Measurements from ENCODE around the gene CHIT1. TPM values are rescaled to one million over a fixed set of nuclear protein-coding genes. Genes with fewer than 3 reads are reported as not detected.

CHIT1 gene
- total RNA-seq, 1 donor from 2014 or later = 5.0 TPM

DNA sequence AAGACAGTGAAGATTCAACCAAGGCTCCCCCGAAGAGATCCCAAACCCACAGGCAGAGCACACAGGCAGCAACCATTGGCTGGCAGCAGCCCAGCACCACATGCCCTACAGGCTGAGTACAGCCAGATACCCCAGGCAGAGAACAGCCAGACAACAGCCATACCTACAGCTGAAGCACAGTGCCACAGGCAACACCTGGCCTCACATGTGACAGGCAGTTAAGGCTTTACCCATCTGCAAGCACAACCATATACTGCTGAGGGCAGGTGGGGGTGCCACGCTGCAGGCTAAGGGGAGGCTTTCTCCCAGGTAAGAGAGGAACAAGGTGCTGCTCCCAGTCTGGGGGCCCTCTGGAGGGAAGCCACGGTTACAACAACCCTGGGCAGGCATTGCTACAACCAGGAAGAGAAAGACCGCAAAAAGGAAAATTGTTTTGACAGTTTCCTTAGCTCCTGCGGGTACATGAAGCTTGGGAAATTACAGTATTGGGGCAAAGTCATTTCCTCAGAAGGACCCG, 12.3 kb downstream of the CHIT1 start:
- no peak for DNase-seq (ENCODE audit: low read depth)

DNA sequence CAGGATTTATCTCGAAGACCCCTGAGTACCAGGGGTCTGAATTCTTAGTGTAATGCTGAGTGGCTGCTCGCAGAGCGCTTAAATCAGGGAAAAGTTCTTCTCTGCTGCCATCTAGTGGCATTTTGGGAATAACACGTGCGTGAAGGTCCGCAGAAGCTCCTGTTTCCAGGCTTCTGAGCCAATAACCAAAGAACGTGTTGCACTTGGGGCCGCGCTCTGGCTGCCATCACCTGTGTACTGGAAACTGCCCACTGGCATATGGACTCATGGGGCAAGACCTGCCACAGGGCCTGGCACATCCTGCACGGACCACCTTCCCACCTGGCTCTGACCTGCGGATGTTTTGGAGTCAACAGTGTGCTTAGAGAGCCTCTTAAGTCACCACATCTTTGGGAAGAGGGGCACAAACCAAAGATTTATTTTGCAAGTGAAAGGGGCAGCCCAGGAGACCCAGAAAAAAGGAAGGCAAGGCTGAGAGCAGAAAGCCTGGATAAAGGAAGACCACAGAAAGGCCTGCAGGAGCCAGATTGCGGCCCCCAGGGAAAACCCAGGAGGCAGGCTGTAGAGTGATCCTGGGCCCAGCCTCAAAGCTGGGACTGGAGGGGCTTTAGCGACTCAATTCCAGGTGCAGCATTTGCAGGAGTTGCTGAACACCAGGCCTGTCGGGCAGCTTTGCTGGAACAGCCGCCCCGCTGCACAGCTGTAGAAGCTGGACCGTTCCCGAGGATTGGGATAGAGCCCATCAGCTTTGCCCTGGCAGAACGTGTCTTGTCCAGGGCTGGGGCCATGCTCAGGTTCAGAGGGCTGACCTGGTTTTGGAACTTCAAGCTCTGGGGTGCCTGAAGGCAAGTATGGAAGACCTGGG, 13.0 kb downstream of the CHIT1 start:
- peak; percentile 84 for DNase-seq (ENCODE audit: low read depth)

DNA sequence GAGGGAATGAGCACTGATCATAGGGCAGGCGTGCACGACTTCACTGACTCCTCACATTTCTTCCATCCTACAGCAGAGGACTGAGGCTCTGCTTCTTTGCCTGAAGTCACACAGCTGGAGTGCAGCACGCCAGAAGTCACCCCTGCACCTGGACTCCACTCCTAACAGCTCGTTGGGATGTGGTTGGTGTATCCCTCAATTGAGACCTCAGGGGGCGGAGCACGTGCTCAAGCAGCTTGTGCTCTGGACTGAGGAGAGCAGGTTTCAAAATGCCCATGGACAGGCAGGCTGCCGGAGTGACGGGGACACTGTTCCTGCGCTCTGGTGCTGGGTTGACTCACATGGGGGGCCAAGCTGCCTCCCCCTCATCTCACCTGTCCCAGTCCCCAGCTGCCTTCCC, 13.9 kb downstream of the CHIT1 start:
- DNase-seq (ENCODE audit: low read depth) = peak; percentile 75

DNA sequence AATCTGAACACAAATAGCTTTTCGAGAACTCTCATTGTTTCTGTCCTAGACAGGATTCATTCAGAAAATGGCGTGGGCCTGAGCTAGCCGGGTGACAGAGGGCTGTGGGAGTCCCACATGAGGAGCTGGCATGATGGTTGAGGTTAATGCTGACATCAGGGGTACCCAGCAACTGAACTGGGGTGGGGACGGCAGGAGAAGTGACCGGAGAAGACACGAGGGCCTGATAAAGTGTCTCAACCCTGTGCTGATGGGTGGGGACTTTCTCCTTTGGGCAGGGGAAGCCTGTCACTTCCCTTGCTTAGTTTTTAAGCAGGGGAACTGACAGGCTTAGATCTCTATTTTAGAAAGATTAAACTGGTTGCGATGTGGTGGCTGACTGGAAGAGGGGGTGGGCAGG, 14.6 kb downstream of the CHIT1 start:
- no peak for DNase-seq (ENCODE audit: low read depth)

DNA sequence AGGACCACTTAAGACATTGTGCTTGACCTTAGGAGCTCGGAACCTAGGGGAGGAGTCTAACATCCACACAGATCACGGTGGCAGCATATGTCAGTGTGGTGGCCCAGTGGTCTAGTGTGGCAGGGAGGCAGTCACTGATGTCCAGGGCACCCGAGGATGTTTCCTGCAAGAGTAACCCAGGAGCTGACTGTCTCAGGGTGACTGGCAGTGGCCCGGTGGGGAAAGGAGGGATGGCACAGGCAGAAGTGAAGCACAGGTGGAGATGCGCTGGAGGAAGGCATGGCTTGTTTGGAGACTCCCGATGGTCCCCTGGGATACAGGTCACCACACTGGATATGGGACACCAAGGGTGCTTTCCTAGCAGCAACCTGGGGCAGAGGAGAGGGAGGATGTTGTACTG, 16.3 kb downstream of the CHIT1 start:
- no peak for DNase-seq (ENCODE audit: low read depth)

DNA sequence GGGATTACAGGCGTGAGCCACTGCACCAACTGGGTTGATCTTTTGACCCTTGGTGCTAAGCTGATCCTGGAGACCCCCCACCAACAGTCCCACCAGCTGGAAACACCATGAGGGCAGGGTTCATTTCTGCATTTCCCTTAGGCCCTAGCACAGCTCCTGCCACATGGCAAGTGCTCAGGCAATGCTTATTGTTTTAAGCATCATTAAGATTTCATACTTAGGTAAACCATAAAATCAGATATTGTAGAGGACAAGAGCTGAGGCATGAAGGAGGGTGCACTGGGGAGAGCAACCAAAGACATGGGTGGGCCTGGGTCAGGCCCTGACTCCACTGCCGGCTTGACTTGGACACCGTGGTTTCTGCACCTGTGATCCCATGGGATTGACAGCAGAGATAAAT, 17.7 kb downstream of the CHIT1 start:
- peak; percentile 65 for DNase-seq (ENCODE audit: low read depth)

DNA sequence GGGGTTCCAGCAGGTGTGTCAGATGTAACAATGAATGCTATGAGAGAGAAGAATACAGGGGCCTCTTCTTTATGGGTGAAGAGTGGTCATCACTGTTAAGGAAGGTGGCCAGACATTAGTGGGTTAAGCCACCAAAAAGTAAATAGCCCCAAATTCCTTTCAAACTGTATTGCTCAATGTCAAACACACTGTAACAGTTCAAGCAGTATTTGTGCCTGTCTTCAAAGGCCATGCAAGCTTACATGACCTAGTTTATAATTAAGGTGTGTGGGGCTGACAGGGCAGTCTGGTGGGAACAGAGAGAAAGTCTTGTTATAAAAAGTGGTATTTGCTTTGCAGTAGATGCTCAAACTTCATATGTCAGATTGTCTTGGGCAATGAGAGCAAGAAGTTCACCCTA, 18.5 kb downstream of the CHIT1 start:
- no peak for DNase-seq (ENCODE audit: low read depth)

DNA sequence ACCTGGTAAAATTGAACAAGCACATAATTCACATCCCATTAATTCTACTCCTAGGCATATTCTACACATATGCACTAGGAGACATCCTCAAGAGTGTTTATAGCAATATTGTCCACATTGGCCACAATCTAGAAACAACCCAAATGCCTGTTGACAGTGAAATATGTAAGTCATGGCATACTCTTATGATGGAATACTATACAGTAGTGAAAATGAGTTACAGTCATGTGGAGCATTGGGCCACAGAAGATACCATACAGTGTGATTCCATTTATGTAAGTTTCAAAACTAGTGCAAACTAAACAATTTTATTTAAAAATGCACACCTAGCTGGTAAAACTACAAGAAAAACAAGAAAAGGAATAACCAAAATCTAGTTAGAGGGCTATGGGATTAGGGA, 19.1 kb downstream of the CHIT1 start:
- DNase-seq (ENCODE audit: low read depth) = no peak

DNA sequence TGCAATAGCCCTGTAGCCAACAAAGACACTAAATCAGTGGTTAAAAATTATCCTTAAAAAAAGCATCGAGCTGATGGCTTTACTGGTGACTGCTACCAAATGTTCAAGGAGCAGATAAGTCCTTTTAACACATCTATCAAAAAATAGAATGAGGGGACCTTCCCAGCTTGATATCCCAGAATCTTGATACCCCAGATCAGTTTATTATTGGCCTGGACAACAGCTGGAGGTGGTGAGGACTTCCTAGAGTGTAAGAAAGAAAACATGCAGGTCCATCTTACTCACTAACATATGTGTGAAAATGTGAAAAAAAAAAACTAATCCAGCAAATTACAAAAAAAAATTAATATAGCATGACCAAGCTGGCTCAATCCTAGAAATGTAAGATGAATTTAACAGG, 21.3 kb downstream of the CHIT1 start:
- DNase-seq (ENCODE audit: low read depth) = peak; percentile 55

DNA sequence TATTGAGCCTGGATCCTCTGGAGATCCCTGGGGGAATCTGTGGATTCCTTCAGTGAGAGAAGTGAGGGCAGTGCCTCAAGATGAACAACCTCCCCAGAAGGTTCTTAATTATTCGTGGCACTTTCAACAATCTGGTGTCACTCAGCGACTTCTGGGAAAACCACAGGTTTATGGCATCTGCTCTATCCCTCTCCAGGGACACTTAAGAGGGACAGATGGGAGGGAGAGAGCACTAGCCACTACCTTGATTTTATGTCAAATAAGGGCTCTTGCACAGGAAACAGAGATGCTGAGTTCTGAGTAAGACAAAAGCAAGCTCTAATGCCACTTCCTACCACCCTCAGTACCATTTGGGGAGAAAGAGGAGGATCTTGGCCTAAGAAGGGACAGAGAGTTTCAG, 21.7 kb downstream of the CHIT1 start:
- peak; percentile 84 for DNase-seq (ENCODE audit: low read depth)

DNA sequence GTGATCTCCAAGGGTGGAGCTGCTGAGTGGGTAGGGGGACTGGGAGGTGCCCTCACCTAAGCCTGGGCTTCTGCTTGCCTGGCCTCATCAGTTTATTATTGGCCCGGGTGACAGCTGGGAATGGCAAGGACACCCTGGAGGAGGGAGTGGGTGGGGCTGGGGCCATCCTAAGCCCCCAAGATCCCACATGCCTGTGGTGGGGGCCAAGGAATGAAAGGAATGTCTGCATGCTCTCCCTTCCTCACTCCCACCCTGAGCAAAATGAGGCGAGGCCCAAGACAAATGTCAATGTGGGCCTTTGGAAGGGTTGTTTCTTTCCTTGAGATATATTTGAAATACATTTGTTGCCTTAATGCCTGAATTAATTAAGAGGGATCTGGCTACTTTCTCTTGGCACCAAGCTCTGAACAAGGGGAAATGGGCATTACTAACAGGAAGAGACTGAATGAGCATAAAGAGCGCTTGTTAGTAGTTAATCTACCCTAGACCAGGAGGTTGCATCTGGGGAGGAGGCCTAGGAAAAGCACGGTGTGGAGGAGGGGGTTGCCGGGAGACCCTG, 23.3 kb downstream of the CHIT1 start:
- peak; percentile 98 for DNase-seq (ENCODE audit: low read depth)

DNA sequence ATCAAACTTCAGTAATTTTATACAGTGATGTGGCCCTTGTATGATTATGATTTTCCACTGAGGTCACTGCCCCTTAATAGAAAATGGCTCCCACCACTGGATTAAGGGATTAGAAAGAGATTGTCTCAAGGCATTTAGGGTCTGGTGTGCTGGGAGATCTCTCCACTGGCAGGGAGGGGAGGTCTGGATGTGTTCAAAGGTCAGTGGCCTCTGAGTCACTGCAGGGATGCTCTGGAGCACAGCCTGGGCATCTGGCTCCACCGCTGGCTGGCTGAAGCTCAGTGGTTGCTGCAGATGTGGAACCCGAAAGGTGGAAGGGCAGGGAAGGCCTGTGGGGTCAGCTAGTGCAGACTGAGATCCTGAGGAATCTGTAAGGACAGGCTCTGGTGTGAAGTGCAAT, 24.7 kb downstream of the CHIT1 start:
- peak; percentile 82 for DNase-seq (ENCODE audit: low read depth)

DNA sequence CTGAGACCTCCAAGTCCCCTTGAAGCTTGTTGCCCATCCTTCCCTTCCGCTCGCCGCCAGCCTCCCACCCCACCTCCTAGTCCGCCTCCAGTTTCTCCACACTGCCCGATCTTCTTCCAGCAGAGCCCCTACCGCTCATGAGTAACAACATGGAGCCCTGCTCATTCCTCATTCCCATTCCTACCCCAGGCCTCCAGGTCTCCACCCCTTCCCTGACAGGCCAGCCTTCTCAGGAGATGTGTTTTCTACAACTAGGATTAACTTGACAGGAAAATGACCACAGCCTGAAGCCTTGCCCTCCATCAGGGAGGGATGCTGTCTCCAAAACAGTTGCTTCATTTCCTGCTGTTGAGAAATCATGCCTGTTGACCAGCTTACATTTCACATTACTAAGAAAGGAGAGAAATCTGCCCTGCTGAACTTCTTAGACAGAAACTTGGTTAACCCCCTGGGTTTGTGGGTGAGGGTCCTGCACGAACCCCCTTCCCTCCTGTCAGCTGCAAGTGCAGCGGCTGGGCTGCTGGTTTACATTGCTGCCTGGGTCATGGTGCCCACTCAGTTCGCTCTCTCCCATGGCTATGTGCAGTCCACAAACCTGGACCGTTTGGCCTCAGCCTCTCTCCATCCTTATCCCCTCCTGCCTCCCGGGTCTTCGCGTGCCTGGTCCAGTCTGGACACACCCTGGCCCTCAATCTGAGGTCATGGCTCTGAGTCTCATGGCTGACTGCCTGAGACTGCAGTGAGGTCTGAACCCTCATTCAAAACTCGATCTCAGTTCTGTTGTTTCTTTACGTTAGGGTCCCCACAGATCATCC, 26.8 kb downstream of the CHIT1 start:
- peak; percentile 84 for DNase-seq (ENCODE audit: low read depth)

DNA sequence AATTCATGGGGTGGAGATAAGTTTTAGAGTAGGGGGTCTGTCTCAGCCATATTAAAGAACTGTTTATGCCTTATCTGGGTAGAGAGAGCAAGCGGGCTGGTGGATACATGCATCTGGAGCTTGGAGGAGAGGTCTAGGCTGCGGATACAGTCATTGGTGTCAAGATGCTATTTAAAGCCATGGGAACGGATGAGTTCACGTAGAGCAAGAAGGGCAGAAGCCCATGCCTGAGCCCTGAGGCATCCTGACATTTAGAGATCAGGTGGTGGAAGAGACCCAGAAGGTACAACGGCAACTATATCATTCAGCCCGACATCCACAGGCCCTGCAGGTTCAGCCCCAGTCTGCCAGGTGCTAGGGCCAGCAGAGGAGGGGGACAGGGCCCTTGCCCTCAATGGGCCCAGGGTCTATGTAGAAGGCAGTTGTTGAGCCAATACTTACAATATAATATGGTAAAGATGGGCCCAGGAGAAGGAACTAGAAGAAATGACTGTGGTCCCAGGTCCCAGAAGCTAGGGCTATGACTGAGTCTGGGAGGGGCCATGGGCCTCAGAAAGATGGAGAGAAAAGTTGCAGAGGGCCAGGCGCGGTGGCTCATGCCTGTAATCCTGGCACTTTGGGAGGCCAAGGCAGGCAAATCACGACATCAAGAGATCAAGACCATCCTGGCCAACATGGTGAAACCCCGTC, 27.8 kb downstream of the CHIT1 start:
- peak; percentile 54 for DNase-seq (ENCODE audit: low read depth)

DNA sequence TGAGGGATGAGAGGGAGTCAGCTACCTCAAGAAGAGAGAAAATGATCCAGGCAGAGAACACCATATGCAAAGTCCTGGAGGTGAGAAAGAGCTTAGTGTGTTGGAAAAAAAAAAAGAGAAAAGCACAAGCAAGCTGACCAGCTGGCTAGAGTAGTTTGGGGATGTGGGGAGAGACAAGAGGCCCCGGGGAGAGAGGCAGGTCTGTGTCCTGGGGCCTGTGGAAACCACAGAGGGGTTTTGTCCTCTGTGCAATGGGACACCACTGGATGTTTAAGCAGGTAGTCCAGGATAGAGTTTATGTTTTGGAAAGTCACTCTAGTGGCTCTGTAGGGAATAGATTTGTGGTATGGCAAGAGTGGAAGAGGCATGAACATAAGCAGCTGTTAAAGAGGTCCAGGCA, 28.6 kb downstream of the CHIT1 start:
- DNase-seq (ENCODE audit: low read depth) = peak; percentile 45

DNA sequence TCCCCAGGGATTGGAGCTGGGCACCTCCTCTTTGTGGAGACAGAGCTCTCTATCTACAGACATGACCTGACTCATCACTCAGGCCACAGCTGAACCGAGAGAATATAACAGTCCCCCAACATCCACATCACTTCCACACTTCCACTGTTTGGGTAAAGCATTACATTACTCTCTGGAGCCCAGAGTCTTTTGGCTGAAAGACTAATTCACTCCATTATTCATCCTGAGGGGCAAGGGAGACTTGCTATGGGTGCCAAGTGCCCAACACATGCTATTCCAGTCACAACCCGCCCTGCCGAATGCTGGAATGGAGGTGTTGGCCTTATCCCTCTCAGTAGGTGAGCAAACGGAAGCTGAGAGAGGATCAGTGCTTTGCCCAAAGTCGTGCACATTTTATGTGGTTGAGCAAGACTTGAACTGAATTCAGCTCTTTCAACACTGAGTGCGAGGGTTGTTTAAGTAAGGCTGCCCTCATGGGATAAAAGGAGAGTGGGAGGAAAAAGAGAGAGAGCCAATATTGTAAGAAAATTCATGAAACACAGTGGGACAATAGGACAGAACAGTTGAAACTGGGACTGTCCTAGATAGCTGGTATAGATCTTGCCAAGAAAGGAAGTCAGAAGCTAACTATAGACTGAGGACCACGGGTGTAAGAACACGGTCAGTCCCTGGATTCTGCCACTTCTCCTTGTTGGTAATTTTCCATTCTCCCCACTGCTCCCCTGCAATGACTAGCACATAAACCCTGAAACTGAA, 29.5 kb downstream of the CHIT1 start:
- peak; percentile 78 for DNase-seq (ENCODE audit: low read depth)

DNA sequence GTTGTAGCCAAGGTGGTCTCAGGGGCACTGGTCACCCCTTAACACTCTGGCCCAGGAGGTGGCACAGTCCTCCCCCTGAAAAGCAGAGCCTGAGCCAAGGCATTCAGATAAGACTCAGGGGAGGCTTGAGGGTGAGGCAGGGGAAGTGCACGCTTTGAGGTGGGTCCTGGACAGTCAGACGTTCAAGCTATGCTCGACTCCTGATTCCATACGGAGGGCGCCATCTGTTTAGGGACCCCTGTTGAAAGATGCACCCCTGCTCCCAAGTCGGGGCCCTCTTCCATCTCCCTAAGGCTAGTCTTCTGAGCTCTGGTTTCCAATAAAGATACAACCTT, 30.0 kb downstream of the CHIT1 start:
- DNase-seq (ENCODE audit: low read depth) = no peak

DNA sequence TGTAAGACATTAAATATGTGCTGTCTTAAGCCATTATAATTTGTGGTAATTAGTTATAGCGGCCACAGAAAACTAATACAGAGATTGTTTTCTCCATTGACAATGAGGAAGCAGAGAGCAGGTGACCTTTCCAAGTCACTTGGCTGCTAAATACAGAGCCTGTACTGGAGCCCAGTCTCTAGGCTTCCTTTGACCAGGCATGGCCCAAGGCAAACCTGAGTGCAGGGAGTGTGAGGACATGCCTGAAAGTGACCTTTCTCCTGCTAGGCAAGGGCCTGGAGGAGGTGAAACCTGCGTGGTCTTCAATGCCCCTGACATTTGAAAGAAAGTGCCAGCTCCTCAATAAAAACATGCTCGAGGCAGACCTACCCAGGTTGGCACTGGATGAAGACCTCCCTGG, 30.5 kb downstream of the CHIT1 start:
- no peak for DNase-seq (ENCODE audit: low read depth)

DNA sequence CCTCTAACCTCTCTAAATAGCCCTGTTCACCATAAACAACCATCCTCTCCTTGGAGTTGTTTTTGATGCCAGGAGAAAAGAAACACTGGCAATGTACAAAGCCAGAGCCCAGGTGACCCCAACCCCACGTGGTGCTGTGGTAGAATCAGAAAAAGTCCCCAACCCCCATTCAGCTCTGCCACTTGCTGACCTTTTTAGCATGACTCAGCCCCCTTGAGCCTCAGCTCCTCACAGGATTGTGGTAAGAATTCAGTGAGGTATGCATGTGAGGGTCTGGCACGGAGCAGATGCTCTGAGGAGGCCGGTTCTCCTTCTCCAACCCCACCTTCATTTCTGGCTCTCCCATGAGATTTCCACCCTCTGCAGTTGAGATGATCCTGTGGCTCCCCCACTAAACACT, 31.8 kb downstream of the CHIT1 start:
- peak; percentile 94 for DNase-seq (ENCODE audit: low read depth)

DNA sequence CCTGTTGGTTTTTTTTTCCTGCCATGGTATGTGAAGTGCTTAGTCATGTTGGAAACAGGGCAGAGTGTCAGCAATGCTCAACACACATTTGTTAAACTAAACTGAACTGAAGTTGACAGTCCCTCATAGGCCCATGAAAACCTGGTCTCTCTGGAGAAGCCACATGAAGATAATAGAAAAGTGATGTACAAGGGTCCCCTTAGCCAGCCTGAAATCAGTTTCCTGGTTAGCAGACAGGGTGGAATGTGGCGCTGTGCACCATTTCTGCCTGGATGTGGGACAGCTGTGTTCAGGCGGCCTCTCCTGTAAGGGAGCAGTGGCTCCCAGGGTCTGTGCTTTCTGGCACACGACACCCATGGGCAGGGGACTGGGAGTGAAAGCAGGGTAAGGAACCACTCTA, 33.1 kb downstream of the CHIT1 start:
- DNase-seq (ENCODE audit: low read depth) = peak; percentile 49

DNA sequence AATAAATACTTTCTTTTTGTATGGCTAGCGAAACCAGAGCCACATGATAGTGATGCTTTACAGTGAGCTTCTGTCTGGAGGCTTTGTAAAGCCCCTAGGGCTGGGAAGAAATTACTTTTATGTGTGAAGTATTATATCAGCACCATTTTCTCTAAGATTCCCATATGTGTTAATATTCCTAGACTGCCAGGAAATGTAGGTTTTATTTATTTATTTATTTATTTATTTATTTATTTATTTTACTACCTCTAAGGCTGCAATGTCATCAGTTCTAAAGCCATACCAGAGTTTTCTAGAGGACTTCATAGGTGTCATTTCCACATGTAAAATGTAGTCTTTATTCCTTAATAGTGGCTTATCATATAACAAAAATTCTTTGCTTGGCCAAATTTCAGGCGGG, 38.5 kb downstream of the CHIT1 start:
- no peak for DNase-seq (ENCODE audit: low read depth)
